HepG2 (cell line): ENCODE measurements around the gene FGF18. TPM values are rescaled to one million over a fixed set of nuclear protein-coding genes. Genes with fewer than 3 reads are reported as not detected.
A peak's percentile ranks its signal among the peaks of the same experiment; 100 is the strongest.

Experiments used
- ARID5B ChIP-seq: IDR thresholded peaks from 2 replicates; pipeline ENCODE4 v1.4.0; 2020; ENCODE audit warnings: mild to moderate bottlenecking, missing genetic modification reagents
- CREB1 ChIP-seq, 2 experiments: fragments of 450-650 bp in 1 of 2; IDR thresholded peaks; 2 replicates each; pipeline ENCODE4 v1.6.1; 2016 to 2017; ENCODE audit warnings: control low read depth in 1 of 2, mild to moderate bottlenecking in 1 of 2, missing compliant biosample characterization in 1 of 2, missing genetic modification characterization in 1 of 2
- CSRNP1 ChIP-seq: sonication (generic); formaldehyde crosslinking; IDR thresholded peaks from 2 replicates; pipeline ENCODE4 v1.8.1; 2023; ENCODE audit warnings: mild to moderate bottlenecking, missing genetic modification reagents
- ELF3 ChIP-seq: IDR thresholded peaks from 2 replicates; pipeline ENCODE4 v1.6.1; 2016; ENCODE audit warnings: missing genetic modification reagents, missing compliant biosample characterization
- FOXJ3 ChIP-seq: sonication (generic); formaldehyde crosslinking; IDR thresholded peaks from 2 replicates; pipeline ENCODE4 v1.4.0; 2020; ENCODE audit warnings: missing genetic modification reagents, mild to moderate bottlenecking, borderline replicate concordance
- KDM3A ChIP-seq: IDR thresholded peaks from 2 replicates; pipeline ENCODE4 v1.6.1; 2018; ENCODE audit warnings: low read depth, missing compliant biosample characterization
- MED1 ChIP-seq: sonication (generic); formaldehyde crosslinking; IDR thresholded peaks from 2 replicates; pipeline ENCODE4 v1.4.0; 2020; ENCODE audit warnings: missing genetic modification reagents
- MIXL1 ChIP-seq: IDR thresholded peaks from 2 replicates; pipeline ENCODE4 v1.6.1; 2016
- MXD3 ChIP-seq: IDR thresholded peaks from 2 replicates; pipeline ENCODE4 v1.6.1; 2016; ENCODE audit warnings: mild to moderate bottlenecking, missing biosample characterization, missing genetic modification reagents
- RFX5 ChIP-seq: IDR thresholded peaks from 2 replicates; pipeline ENCODE4 v1.6.1; 2011; ENCODE audit warnings: low read depth, low read length, improper control_type of control experiment
- RXRA ChIP-seq: sonication (generic); formaldehyde crosslinking; IDR thresholded peaks from 2 replicates; pipeline ENCODE4 v1.5.1; 2020; ENCODE audit warnings: missing genetic modification reagents
- TEAD3 ChIP-seq: optimal IDR thresholded peaks from 2 replicates; pipeline ENCODE3; 2016; ENCODE audit warnings: borderline replicate concordance
- TGIF2 ChIP-seq: IDR thresholded peaks from 2 replicates; pipeline ENCODE4 v1.6.1; 2016; ENCODE audit warnings: control low read depth, missing compliant biosample characterization
- ZEB1 ChIP-seq: IDR thresholded peaks from 2 replicates; pipeline ENCODE4 v1.6.1; 2012; ENCODE audit warnings: mild to moderate bottlenecking, low read depth, inconsistent platforms; ENCODE audit not compliant: insufficient replicate concordance
- ZFP41 ChIP-seq: sonication (generic); formaldehyde crosslinking; IDR thresholded peaks from 2 replicates; pipeline ENCODE4 v1.4.0; 2020; ENCODE audit warnings: mild to moderate bottlenecking, missing genetic modification reagents, borderline replicate concordance
- ZNF138 ChIP-seq: sonication (generic); formaldehyde crosslinking; IDR thresholded peaks from 2 replicates; pipeline ENCODE4 v1.5.0; 2020; ENCODE audit warnings: mild to moderate bottlenecking, low read depth, missing genetic modification reagents
- ZNF354B ChIP-seq: sonication (generic); formaldehyde crosslinking; IDR thresholded peaks from 2 replicates; pipeline ENCODE4 v1.8.0; 2022; ENCODE audit warnings: mild to moderate bottlenecking, missing genetic modification reagents
- ZNF451 ChIP-seq: sonication (generic); formaldehyde crosslinking; IDR thresholded peaks from 2 replicates; pipeline ENCODE4 v1.5.0; 2020; ENCODE audit warnings: mild to moderate bottlenecking, missing genetic modification reagents
- ZNF556 ChIP-seq: sonication (generic); formaldehyde crosslinking; IDR thresholded peaks from 2 replicates; pipeline ENCODE4 v1.4.0; 2020; ENCODE audit warnings: mild to moderate bottlenecking, missing genetic modification reagents, borderline replicate concordance
- ZNF709 ChIP-seq: sonication (generic); formaldehyde crosslinking; IDR thresholded peaks from 2 replicates; pipeline ENCODE4 v1.5.0; 2020; ENCODE audit warnings: mild to moderate bottlenecking, missing genetic modification reagents
- ZNF766 ChIP-seq: sonication (generic); formaldehyde crosslinking; IDR thresholded peaks from 2 replicates; pipeline ENCODE4 v1.5.0; 2020; ENCODE audit warnings: missing genetic modification reagents, borderline replicate concordance
- ZNF792 ChIP-seq: IDR thresholded peaks from 2 replicates; pipeline ENCODE4 v1.6.1; 2016
- ZSCAN5A ChIP-seq: sonication (generic); formaldehyde crosslinking; IDR thresholded peaks from 2 replicates; pipeline ENCODE4 v1.8.0; 2022; ENCODE audit warnings: mild to moderate bottlenecking, missing genetic modification reagents, borderline replicate concordance
- polyA plus RNA-seq, 8 experiments: library from polyadenylated mRNA; depleted of rRNA in 3 of 8; stranded (reverse) in 7 of 8; unstranded in 1 of 8; fragments of >200 nt; fragmentation: Illumina TruSeq in 4 of 8; extraction: Trizol in 4 of 8; gene quantifications; 2 replicates each; pipeline versions ENCODE4 v1.2.1 to v1.2.3, GENCODE V29; 2011 to 2016; ENCODE audit warnings: low read depth in 4 of 8, missing spikeins in 1 of 8, mixed read lengths in 1 of 8; ENCODE audit not compliant: insufficient read depth in 1 of 8
- total RNA-seq, 5 experiments: library from RNA; depleted of rRNA; stranded (reverse); fragments of >200 nt; fragmentation: Illumina TruSeq; extraction: Trizol; gene quantifications; 2 replicates each; pipeline ENCODE4 v1.2.3, GENCODE V29; 2016; ENCODE audit warnings: low read depth in 1 of 5

FGF18 gene
- total and polyA plus RNA-seq, 2 of the 13 experiments (the other 11 are each of a cell fraction or from before 2014, with no cell fraction given) = not detected

GRCh38 chr5:171387345-171387969 is 32.0 kb upstream of the FGF18 start, which contains the start of gene NPM1 (continued):
- peak; percentile 73; the same call in 1 of the 2 replicates for TF ChIP-seq ZFP41
- 0 out of 2 replicates have a peak, but pooled peaks have one; percentile 49 for TF ChIP-seq ZSCAN5A
- TF ChIP-seq ZNF556 (CRISPR knock-in tag) = peak; percentile 10; the same call in 1 of the 2 replicates
- TF ChIP-seq ZNF354B (CRISPR knock-in tag) = 0 out of 2 replicates have a peak, but pooled peaks have one; percentile 20
- TF ChIP-seq RXRA (CRISPR knock-in tag) = peak; percentile 55; the same call in 1 of the 2 replicates
- TF ChIP-seq ZEB1 = no peak
- TF ChIP-seq ELF3 = peak; percentile 63; the same call in 1 of the 2 replicates
- peak; percentile 8; the same call in 1 of the 2 replicates for TF ChIP-seq TGIF2 (CRISPR knock-in tag)
- peak; percentile 9; the same call in 1 of the 2 replicates for TF ChIP-seq RFX5
- no peak for TF ChIP-seq TEAD3 (CRISPR knock-in tag)
- TF ChIP-seq CREB1 (IDR thresholded peaks at IDR 0.05) = peak; percentile 60; the same call in 1 of the 2 replicates
- peak; percentile 68; the same call in 1 of the 2 replicates for TF ChIP-seq CREB1 (CRISPR knock-in tag; IDR thresholded peaks at IDR 0.05)
- TF ChIP-seq ZNF451 (CRISPR knock-in tag) = peak; percentile 76
- 0 out of 2 replicates have a peak, but pooled peaks have one; percentile 42 for TF ChIP-seq KDM3A
- no peak for TF ChIP-seq ZNF792 (CRISPR knock-in tag)
- TF ChIP-seq FOXJ3 (CRISPR knock-in tag) = 0 out of 2 replicates have a peak, but pooled peaks have one; percentile 19
- TF ChIP-seq ZNF138 = peak; percentile 91
- TF ChIP-seq ARID5B = peak; percentile 42
- TF ChIP-seq MXD3 = peak; percentile 78; the same call in 1 of the 2 replicates
- peak; percentile 68 for TF ChIP-seq MED1
- TF ChIP-seq ZNF709 = peak; percentile 74; the same call in 1 of the 2 replicates
- TF ChIP-seq MIXL1 = peak; percentile 54; the same call in 1 of the 2 replicates
- TF ChIP-seq ZNF766 (CRISPR knock-in tag) = peak; percentile 73; the same call in 1 of the 2 replicates
- peak; percentile 86; the same call in 1 of the 2 replicates for TF ChIP-seq CSRNP1 (CRISPR knock-in tag)
